ENCODE data around the gene SSBP2. TPM values are rescaled to one million over a fixed set of nuclear protein-coding genes. Genes with fewer than 3 reads are reported as not detected.

SSBP2 gene
- total RNA-seq, 1 donor from 2014 or later = 149 TPM

DNA sequence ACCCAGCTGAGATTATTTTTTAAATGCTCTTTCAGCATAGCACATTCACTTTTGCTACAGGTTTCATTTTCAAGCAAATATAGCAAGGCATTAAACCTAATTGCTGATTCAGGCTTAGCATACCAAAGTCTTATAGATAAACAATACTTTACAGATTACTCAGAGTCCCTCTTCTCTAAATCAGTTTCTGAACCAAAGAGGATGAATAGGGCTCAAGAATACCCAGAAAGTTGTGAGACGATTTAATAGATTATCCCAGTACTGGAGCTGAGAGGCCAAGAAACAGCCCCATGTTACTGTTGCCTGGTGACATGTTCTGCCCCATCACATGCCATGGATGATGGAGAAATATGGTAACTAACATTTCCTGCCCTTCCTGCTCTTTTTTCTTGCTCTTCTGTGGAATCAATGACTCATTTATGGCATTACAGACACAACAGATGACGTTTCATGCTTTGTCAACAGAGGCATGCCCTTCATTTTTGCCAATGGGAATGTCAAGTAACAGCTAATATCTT, 18.1 kb upstream of the SSBP2 start:
- Mint-ChIP-seq H3K36me3 (ENCODE audit: low read depth, unreplicated experiment) (peaks cover 15% of the 10 kb centered on the region), H3K9me3 (ENCODE audit: unreplicated experiment) (peaks cover 12% of the 10 kb centered on the region), H3K4me3 (ENCODE audit: unreplicated experiment) (no peak overlapping the region), H3K27ac (ENCODE audit: unreplicated experiment) (no peak overlapping the region), H3K4me1 (ENCODE audit: unreplicated experiment) (peaks cover 28% of the 10 kb centered on the region), H3K27me3 (ENCODE audit: unreplicated experiment) (peaks cover 5% of the 10 kb centered on the region)
- DNase-seq (ENCODE audit: low spot score) = no peak
- TF ChIP-seq, protein P1, sequence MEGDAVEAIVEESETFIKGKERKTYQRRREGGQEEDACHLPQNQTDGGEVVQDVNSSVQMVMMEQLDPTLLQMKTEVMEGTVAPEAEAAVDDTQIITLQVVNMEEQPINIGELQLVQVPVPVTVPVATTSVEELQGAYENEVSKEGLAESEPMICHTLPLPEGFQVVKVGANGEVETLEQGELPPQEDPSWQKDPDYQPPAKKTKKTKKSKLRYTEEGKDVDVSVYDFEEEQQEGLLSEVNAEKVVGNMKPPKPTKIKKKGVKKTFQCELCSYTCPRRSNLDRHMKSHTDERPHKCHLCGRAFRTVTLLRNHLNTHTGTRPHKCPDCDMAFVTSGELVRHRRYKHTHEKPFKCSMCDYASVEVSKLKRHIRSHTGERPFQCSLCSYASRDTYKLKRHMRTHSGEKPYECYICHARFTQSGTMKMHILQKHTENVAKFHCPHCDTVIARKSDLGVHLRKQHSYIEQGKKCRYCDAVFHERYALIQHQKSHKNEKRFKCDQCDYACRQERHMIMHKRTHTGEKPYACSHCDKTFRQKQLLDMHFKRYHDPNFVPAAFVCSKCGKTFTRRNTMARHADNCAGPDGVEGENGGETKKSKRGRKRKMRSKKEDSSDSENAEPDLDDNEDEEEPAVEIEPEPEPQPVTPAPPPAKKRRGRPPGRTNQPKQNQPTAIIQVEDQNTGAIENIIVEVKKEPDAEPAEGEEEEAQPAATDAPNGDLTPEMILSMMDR (IDR thresholded peaks at IDR 0.05; ENCODE audit: unreplicated experiment) = no peak

DNA sequence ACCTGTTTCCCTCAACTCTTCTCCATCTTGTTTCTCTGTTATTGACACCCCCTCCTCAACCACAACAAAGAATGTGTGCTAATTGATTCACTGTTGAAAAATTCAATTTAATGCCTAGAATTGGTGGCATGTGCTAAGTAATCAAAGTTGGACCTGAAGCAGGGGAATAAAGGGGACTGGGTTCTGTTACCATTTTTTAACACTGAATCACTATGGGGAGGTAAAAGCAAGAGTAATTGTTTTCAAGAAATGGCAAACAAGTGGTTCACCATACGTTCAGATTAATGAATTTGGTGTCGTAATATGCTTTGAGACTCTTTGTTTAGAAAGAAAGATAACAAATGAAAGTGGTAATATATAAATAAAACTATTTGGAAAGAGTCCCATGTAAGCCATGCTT, 17.0 kb upstream of the SSBP2 start:
- DNase-seq (ENCODE audit: low spot score) = no peak
- Mint-ChIP-seq H3K4me3 (ENCODE audit: unreplicated experiment) (no peak overlapping the region), H3K9me3 (ENCODE audit: unreplicated experiment) (peaks cover 9% of the 10 kb centered on the region), H3K4me1 (ENCODE audit: unreplicated experiment) (peaks cover 31% of the 10 kb centered on the region), H3K27ac (ENCODE audit: unreplicated experiment) (no peak overlapping the region), H3K27me3 (ENCODE audit: unreplicated experiment) (peaks cover 5% of the 10 kb centered on the region), H3K36me3 (ENCODE audit: low read depth, unreplicated experiment) (peaks cover 11% of the 10 kb centered on the region)
- TF ChIP-seq, protein P1 (IDR thresholded peaks at IDR 0.05; ENCODE audit: unreplicated experiment) = no peak

DNA sequence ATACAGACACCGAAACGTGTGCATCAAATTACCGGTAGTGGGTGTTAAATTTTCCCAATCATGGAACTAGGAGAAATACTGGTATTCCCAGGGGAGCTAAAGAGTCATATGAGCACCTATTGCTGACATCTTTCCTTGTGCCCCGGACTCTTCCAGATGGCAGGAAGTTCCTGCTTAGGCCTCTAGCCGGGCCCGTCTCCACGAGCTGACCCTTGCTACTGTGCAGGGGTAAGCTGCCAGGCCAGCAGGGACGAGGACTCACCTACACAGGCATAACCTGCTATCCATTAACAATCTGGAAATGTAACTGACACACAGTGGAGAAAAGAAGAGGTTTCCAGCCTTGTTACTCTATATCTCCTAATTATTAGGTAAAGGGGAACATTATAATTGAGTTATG, 16.2 kb upstream of the SSBP2 start:
- Mint-ChIP-seq H3K27me3 (ENCODE audit: unreplicated experiment) (peaks cover 5% of the 10 kb centered on the region), H3K36me3 (ENCODE audit: low read depth, unreplicated experiment) (peaks cover 9% of the 10 kb centered on the region), H3K9me3 (ENCODE audit: unreplicated experiment) (peaks cover 5% of the 10 kb centered on the region), H3K4me1 (ENCODE audit: unreplicated experiment) (peaks cover 40% of the 10 kb centered on the region), H3K4me3 (ENCODE audit: unreplicated experiment) (no peak overlapping the region), H3K27ac (ENCODE audit: unreplicated experiment) (peak overlapping the region; percentile 90)
- TF ChIP-seq, protein P1 (IDR thresholded peaks at IDR 0.05; ENCODE audit: unreplicated experiment) = no peak
- no peak for DNase-seq (ENCODE audit: low spot score)

DNA sequence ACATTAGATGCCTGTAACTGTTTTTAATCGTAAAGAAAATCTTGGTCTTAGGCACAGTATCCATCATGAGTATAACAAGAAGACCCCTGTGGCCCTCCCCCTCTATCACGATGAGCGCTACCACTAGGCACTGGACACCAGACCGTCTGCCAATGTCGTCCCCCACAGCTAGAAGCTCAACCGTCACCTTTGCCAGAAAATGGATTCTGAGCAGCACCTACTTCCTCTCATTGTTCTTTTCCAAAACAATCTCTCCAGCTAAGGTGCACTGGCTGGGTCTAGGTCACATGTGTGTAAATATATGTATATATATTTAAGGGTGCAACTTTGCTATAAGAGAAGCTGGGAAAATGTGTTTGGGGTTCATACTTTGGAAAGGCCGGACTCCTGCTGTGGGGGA, 15.7 kb upstream of the SSBP2 start:
- TF ChIP-seq, protein P1 (IDR thresholded peaks at IDR 0.05; ENCODE audit: unreplicated experiment) = no peak
- Mint-ChIP-seq H3K9me3 (ENCODE audit: unreplicated experiment) (peaks cover under 1% of the 10 kb centered on the region), H3K27me3 (ENCODE audit: unreplicated experiment) (peaks cover 5% of the 10 kb centered on the region), H3K4me3 (ENCODE audit: unreplicated experiment) (no peak overlapping the region), H3K4me1 (ENCODE audit: unreplicated experiment) (peaks cover 45% of the 10 kb centered on the region), H3K27ac (ENCODE audit: unreplicated experiment) (peak overlapping the region; percentile 90), H3K36me3 (ENCODE audit: low read depth, unreplicated experiment) (peaks cover 9% of the 10 kb centered on the region)
- DNase-seq (ENCODE audit: low spot score) = no peak

DNA sequence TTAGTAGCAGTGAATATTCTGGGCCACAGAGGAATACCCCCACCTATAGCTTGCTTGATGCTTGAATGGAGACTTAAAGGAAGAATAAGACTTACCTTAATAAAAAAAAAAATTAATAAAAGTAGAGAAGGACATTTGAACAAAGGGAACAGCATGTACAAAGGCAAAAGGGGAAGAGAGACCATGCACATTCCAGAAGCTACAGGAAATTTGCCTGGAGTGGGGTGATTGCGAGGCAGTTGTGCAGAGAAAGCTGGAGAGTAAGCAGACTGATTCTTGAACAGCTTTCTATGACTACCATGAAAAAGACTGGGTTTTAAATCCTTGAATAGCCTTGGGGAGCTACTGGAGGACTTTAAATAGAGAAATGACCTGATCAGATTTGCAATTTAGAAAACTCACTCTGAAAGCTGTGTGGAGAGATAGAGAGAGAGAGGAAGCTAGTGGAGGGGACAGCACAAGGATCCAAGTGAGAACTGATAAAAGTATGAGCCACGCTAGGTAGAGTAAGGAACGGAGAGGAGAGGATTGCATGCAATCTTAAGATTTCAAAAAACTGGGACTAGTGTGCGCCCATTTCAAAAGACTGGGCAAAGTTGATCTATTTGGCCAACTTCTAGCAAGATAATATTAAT, 12.5 kb upstream of the SSBP2 start:
- H3K27me3 Mint-ChIP-seq (ENCODE audit: unreplicated experiment) = peaks cover 3% of the 10 kb centered on the region
- peak overlapping the region; percentile 53 for H3K27ac Mint-ChIP-seq (ENCODE audit: unreplicated experiment)
- H3K9me3 Mint-ChIP-seq (ENCODE audit: unreplicated experiment) = no peaks in the 10 kb centered on the region
- H3K4me3 Mint-ChIP-seq (ENCODE audit: unreplicated experiment) = no peak overlapping the region
- peaks cover 3% of the 10 kb centered on the region for H3K36me3 Mint-ChIP-seq (ENCODE audit: low read depth, unreplicated experiment)
- peaks cover 74% of the 10 kb centered on the region for H3K4me1 Mint-ChIP-seq (ENCODE audit: unreplicated experiment)
- DNase-seq (ENCODE audit: low spot score) = no peak
- TF ChIP-seq, protein P1 (IDR thresholded peaks at IDR 0.05; ENCODE audit: unreplicated experiment) = no peak

Measured in endothelial cell (in vitro differentiated cells).